NCI-H1105 treated with DMSO at 0.1 percent for 48 hours (cell line): ENCODE measurements around the gene PIK3R1.
"Not testable (repeated sequence)": the region's sequence is repeated elsewhere in the genome, so short reads cannot be mapped to it uniquely, and the experiment has no call there.

Experiments
- DNase-seq: peaks from one replicate; lab custom pipeline; 2025; lab: John Stamatoyannopoulos, UW

Gene PIK3R1

GRCh38 chr5:68226546-68227073, 11.1 kb downstream of the PIK3R1 start:
- DNase-seq = no peak

DNA sequence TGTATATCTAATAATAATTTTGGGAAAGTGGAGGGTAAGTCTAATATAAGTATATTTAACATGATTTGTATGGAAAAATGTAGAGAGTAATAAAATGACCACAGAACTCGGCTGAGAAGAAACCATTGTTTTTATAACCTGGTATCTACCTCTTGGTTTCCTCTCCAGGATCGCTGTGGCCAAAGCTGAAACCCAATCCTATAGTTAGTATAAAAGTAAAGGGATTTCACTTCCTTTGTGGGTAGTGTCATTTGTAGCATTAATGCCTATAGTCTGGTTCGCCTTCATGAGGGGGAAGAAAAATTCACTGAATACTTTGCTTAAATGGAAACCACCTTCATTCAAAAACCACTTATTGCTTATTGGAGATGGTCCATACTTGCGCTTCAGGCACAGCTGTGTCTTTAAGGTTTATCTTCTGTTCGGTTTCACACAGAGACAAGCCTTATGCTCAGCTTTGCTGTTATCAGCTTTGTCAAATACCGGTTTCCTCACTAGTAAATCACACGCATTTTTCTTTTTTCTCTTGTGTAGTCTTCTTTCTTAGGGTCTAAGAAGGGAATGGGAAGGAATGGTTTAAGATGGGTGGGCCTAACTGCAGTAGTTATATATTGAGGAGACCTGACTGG, 12.1 kb downstream of the PIK3R1 start:
- DNase-seq = no peak

DNA sequence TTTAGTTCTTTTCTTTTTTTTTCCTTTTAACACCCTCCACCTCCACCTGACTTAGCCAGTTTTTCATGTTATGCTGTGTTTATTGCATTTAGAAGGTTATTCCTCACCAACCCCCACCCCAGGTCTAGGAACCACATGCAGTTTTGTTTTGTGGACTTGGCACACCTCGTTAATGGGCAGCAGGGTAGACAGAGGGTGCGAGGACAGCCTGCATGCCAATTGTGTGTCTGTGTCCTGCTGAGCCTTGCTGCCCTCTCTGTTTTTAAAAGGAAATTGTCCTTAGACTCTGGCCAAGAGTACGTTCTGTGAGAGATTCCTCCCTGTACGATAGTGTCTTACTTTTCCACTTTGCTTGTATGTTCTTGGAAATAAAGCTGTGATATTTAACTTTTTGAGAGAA, 13.9 kb downstream of the PIK3R1 start:
- DNase-seq = no peak

DNA sequence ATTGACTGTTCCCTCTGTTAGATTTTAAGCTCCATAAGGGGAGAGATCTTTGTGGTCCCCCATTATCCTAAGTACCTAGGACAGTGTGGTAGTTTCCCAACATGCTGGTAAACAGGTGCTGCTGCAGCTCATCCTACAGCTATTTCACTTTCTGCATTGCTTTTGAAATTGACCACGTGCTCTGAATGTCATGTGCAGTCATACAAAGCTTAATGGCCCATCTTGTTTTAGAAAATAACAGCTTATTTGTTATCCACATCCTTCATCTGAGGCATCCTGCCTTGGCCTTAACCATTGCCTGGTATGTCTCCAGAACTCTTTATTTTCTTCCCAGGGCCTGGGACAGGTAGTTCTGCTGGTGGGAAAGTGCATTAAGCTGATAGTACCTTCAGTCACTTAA, 14.7 kb downstream of the PIK3R1 start:
- no peak for DNase-seq

DNA sequence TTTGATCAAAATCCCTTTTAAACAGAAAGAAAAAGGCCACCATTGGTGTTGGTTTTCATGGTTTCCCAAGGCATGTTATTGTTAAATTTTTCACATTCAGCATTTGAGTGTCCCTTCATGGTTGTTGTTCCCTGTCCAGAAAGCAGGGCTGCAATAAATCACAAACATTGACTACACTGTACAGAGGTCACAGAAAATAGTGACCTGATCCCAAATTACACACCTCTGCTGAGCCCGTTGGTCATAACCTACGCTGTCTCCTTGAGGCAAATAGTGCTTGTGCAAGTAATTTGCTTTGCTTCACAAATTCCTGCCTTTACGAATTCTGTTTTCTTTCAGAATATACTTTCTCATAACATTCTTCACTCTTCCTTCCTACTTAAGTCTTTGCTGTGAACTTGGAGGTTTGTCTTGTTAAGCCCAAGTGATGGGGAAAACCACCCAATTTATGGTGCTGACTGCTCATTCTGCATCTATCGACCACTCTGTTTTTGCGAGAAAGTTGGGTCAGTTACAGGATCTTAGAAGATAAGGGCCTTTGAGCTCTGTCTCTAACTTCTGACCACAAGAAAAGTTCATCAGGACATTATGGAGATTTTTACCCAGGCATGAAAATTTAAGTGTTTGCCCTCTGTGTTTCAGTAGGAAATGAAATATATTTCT, 16.0 kb downstream of the PIK3R1 start:
- DNase-seq = no peak

GRCh38 chr5:68232277-68232676, 16.7 kb downstream of the PIK3R1 start:
- DNase-seq = no peak

GRCh38 chr5:68233075-68233474, 17.5 kb downstream of the PIK3R1 start:
- DNase-seq = no peak

- DNase-seq = not testable (repeated sequence)
Measured at GRCh38 chr5:68235229-68235628, 19.7 kb downstream of the PIK3R1 start.

DNA sequence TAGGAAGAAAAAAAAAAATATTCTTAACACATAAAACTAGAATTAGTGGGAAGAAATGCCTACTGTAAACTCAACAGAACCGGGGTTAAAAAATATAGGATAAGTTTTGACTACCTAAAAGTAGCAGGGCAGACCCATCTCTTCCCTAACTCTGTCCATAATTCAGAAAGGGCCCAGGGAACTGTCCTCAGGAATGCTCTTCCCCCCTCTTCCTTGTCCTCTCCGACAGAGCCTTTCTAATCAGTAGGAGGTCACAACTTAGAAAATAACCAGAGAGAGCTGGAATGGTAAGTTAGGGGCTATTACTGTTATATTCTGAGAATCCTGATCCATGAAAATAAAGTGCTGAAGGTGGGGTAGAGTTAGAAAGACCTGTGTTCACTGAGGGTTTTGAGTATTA, 22.2 kb downstream of the PIK3R1 start:
- DNase-seq = no peak

- no peak for DNase-seq
Measured at GRCh38 chr5:68239487-68239886, 23.9 kb downstream of the PIK3R1 start.

DNA sequence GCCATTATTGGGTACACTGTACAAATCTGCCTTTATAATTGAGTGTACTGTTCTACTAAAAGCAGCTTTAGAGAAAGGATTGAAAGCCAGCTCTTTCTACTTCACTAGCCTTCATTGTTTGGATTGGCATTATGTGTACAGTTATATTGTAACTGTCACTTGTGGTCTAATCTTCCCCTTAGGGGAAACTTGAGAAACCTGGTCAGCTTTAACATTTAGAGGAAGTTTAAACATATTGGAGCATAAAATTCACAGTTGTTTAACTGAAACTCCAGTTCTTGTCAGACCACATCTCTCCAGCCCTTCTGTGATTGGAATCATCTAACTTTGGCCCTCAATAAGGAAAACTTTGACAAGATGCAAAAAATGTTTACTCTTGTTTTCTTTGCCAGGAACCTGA, 24.6 kb downstream of the PIK3R1 start:
- DNase-seq = no peak

GRCh38 chr5:68240771-68241170, 25.2 kb downstream of the PIK3R1 start:
- DNase-seq = no peak

DNA sequence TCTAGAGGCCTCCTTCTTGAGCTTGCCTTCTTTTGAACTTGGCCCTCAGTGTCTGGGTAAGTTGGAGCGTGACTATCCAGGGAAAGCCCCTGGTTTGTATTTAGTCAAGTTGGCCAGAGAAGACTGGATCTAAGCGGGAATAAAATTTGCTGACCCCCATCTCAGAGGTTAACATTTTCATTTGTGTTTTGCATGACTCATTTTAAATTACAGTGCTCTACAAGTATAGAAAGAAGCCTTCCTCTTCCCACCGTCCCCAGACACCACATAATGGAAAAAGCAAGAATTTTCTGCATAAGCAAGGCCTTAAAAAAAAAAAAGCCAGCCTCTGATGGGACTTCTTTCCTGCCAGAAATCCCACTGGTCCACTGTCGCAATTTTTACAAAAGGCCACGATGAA, 27.2 kb downstream of the PIK3R1 start:
- DNase-seq = no peak

DNA sequence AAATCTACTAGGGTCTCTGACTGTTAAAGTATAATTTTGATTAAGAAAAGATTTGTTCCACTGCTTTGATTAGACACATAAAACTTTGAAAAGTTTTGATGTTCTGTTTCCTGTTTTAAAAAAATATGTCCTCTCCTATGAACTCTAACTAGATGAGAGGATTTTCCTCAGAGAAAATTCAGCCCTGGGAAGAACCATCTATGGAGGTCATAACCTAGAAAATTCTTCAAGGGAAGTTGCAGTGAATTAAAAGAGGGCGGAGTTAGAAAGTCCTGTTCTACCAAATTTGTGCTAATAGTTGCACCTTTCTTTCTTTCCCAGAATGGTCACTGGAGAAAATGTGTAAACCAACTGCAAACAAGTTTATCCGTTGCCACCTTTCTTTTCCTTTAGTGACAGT, 27.7 kb downstream of the PIK3R1 start:
- no peak for DNase-seq

DNA sequence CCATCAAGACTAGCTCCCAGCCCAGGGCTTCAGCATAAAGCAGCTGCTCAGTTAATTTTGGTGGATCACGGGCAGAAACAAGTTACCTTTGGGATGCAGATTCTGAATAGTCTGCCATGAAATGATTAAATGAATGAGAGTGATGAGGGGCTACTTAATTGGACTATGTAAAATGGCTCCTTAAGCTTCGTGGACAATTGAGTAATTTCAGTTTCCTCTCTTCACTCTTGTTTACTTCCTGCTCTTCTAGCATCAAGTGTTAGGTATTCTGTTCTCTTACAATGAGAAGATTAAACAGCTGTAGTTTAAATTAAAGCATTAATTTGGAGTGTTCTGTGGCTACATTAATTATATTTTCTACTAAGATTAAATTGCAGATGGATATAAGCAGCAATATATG, 28.1 kb downstream of the PIK3R1 start:
- peak; percentile 44 for DNase-seq

DNA sequence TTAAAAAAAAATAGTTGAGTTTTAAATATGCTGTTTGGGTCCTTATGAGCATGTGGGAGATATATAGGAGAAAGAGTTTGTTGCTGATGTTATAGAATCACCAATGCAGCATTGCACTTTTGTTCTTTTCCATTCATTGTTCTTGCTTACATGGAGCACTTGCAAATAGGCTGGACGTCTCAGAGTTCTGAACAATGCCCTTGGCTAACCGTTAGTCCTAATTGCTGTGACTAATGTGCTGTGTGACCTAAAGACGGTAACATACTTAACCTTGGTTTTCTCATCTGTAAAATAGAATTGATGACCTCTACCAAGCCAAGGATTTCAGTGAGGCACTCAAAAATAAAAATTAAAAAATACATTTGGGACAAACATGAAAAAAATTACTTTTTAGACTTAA, 29.8 kb downstream of the PIK3R1 start:
- DNase-seq = no peak

DNA sequence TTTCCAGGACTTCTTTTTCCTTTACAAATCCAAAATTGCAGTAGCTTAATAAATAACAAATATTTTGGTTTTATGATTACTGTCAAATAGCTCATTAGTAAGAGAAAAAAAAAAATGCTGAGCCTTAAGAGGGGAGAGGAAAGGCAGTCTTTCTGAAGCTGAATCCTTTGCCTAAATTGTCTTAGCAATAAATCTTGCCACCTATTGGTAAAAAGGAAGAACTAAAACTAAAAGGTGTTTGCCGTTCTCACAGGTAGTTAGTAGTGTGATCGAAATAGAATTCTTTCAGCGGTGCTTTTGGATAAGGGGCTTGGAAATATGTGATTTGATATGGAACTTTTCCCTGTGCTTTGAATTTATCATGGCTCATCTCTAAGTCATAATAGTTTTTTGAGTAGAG, 31.2 kb downstream of the PIK3R1 start:
- no peak for DNase-seq

- DNase-seq = no peak
Measured at GRCh38 chr5:68247627-68248026, 32.1 kb downstream of the PIK3R1 start.

- no peak for DNase-seq
Measured at GRCh38 chr5:68248896-68249295, 33.3 kb downstream of the PIK3R1 start.

- no peak for DNase-seq
Measured at GRCh38 chr5:68249520-68249919, 34.0 kb downstream of the PIK3R1 start.

DNA sequence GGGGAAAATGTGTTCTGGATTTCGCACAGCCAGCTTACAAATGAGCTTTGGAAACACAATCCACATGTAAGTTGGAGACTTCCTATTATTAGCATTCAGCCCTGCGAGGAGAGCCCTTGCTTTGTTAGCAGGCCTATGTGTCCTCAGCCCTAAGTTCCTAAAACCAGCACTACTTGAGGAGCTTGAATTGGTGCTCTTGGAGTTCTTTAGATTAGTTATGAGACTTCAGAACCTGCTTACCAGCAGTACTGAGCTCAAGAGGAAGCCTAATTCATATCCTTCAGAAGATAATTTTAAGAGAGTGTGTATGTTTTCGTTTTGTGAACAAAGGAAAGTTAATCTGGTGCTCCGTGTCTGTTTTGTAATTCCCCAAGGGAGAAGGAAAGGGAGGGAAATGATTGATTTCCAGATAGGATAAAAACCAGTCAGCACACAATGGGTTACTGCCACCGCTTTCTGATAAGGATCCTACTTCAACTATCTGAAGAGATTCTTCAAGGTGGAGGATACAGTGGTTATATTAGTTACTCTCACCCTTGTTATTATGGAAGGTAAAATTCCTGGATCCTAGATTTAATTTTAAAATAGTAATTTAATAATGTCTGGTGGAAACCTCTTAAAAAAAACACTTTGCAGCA, 35.2 kb downstream of the PIK3R1 start:
- DNase-seq = no peak

DNA sequence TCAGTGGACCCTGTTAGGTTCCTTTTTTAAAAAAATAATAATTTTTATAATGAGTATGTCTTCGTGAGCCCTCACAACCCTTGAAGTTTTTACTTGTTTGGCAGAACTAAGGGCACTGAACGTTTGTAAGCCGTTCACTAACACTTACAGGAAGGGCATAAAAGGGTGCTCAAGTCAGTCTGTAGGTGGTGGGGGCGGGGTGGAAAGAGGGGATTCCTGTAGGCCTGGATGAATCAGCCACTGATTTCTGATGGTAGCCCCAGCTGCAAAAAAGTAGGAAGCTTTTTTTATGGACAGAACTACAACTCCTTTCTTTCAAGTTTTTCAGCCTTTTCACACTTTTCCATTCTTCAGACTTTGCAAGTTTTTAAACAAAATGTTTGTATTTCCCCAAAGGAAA, 35.8 kb downstream of the PIK3R1 start:
- no peak for DNase-seq

DNA sequence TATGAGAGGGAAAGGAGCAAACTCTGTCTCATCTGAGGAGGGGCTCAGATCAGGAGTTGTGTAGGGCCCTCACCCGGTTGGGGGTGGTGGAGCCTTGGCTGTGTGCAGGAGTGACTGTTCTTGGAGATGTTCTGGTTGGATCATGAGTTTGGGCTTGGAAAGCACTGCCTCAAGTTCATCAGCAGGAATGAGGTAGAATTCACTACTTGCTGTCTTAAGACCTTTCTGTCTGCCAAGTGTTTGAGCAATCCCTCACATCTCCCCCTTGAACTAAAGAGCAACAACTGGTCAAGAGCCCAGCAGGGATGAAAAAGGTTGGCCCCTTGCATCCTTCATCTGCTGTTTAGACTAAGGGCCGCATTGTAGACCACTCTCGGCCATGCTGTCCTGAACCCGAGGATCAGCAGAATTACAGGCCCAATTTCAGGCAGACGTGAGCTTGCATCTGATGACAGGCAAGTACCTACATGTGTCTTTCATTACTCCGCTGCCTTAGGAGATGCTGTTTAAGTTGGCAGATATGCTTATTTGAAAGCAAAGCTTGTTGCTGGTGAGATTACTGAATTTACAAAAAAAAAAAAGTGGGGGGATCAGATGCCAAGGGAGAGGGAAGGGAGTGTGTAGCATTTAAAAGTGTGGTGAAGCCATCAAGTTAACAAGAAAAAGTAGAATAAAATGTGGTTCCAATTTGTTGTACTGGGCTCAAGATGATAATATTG, 36.4 kb downstream of the PIK3R1 start:
- no peak for DNase-seq
